Neural cell (in vitro differentiated cells): ENCODE measurements around the gene MT1H. TPM values are rescaled to one million over a fixed set of nuclear protein-coding genes. Genes with fewer than 3 reads are reported as not detected.

Source experiments
- H2AFZ ChIP-seq: fragments of 200-600, 300-800 bp; sonication (generic), shearing (Covaris generic); 2 replicates; pipeline ENCODE4 v1.6.0; 2014; ENCODE audit warnings: low read depth, mild to moderate bottlenecking, antibody characterized with exemption, low read length, moderate library complexity
- H3F3A ChIP-seq: fragments of 200-600 bp; shearing (Covaris generic); 2 replicates; pipeline ENCODE4 v1.6.1; 2016; ENCODE audit warnings: mild to moderate bottlenecking, moderate library complexity, mixed read lengths, antibody characterized with exemption, low read length; ENCODE audit not compliant: insufficient read depth, poor library complexity, severe bottlenecking
- H3K27ac ChIP-seq: fragments of 200-600, 300-800 bp; sonication (generic), shearing (Covaris generic); 2 replicates; pipeline ENCODE4 v1.5.1; 2014; ENCODE audit warnings: mild to moderate bottlenecking, low read length, moderate library complexity
- H3K27me3 ChIP-seq: fragments of 300-800, 200-600 bp; sonication (generic), shearing (Covaris generic); 2 replicates; pipeline ENCODE4 v1.6.0; 2014; ENCODE audit warnings: mild to moderate bottlenecking, low read depth, low read length, moderate library complexity; ENCODE audit not compliant: insufficient read depth
- H3K36me3 ChIP-seq: fragments of 300-800, 200-600 bp; sonication (generic), shearing (Covaris generic); 2 replicates; pipeline ENCODE4 v1.5.1; 2014; ENCODE audit warnings: mild to moderate bottlenecking, antibody characterized with exemption, low read length, moderate library complexity; ENCODE audit not compliant: insufficient read depth
- H3K4me2 ChIP-seq: fragments of 300-800, 200-600 bp; sonication (generic), shearing (Covaris generic); 2 replicates; pipeline ENCODE4 v1.6.0; 2014; ENCODE audit warnings: mild to moderate bottlenecking, low read length
- H3K4me3 ChIP-seq: fragments of 300-800, 200-600 bp; sonication (generic), shearing (Covaris generic); 2 replicates; pipeline ENCODE4 v1.5.1; 2014; ENCODE audit warnings: mild to moderate bottlenecking, low read length, moderate library complexity
- H3K79me2 ChIP-seq: fragments of 200-600 bp; shearing (Covaris generic); replicated peaks from 2 replicates; pipeline ENCODE4 v1.6.0; 2014; ENCODE audit warnings: mild to moderate bottlenecking, low read length, moderate library complexity; ENCODE audit not compliant: insufficient read depth
- H3K9ac ChIP-seq: fragments of 300-800, 200-600 bp; sonication (generic), shearing (Covaris generic); 2 replicates; pipeline ENCODE4 v1.6.1; 2016; ENCODE audit warnings: mild to moderate bottlenecking, low read length, mixed read lengths
- H3K9me2 ChIP-seq: fragments of 200-600 bp; shearing (Covaris generic); 2 replicates; pipeline ENCODE4 v1.6.1; 2016; ENCODE audit warnings: mild to moderate bottlenecking, low read length, mixed read lengths; ENCODE audit not compliant: insufficient read depth
- H3K9me3 ChIP-seq: fragments of 200-600, 300-800 bp; sonication (generic), shearing (Covaris generic); 2 replicates; pipeline ENCODE4 v1.6.1; 2016; ENCODE audit warnings: mild to moderate bottlenecking, mixed run types, low read length, moderate library complexity, mixed read lengths
- H4K20me1 ChIP-seq: fragments of 200-600 bp; shearing (Covaris generic); 2 replicates; pipeline ENCODE4 v1.6.1; 2016; ENCODE audit warnings: mild to moderate bottlenecking, mixed run types; ENCODE audit not compliant: insufficient read depth
- CTCF ChIP-seq: fragments of 450-650 bp; IDR thresholded peaks from 2 replicates; pipeline ENCODE4 v1.5.1; 2014; ENCODE audit warnings: antibody characterized with exemption, mild to moderate bottlenecking, moderate library complexity; ENCODE audit not compliant: poor library complexity, severe bottlenecking
- EP300 ChIP-seq: fragments of 450-650 bp; conservative IDR thresholded peaks from 2 replicates; pipeline ENCODE4 v1.6.1; 2014; ENCODE audit warnings: antibody characterized with exemption, mild to moderate bottlenecking, moderate library complexity; ENCODE audit not compliant: poor library complexity, severe bottlenecking
- EZH2 ChIP-seq: fragments of 200-600, 300-800 bp; shearing (Covaris generic), sonication (generic); IDR thresholded peaks from 2 replicates; pipeline ENCODE4 v1.6.1; 2014; ENCODE audit warnings: antibody characterized with exemption, low read length, borderline replicate concordance, mild to moderate bottlenecking; ENCODE audit not compliant: insufficient read depth, poor library complexity, severe bottlenecking
- MXI1 ChIP-seq: fragments of 450-650 bp; conservative IDR thresholded peaks from 2 replicates; pipeline ENCODE4 v1.6.1; 2014; ENCODE audit warnings: antibody characterized with exemption, mild to moderate bottlenecking; ENCODE audit not compliant: poor library complexity, severe bottlenecking
- RAD21 ChIP-seq: fragments of 450-650 bp; conservative IDR thresholded peaks from 2 replicates; pipeline ENCODE4 v1.6.1; 2014; ENCODE audit warnings: antibody characterized with exemption, mild to moderate bottlenecking, moderate library complexity
- polyA plus RNA-seq: library from polyadenylated mRNA; depleted of rRNA; stranded (reverse); fragments of >200 nt; gene quantifications from 2 replicates; pipeline ENCODE4 v1.2.3, GENCODE V29; 2014
- TF ChIP-seq, protein P1 (sequence below): IDR thresholded peaks from 2 replicates; pipeline ENCODE4 v1.6.1; 2012; ENCODE audit warnings: borderline replicate concordance

The MT1H gene
- polyA plus RNA-seq, 1 donor from 2014 or later = not detected

DNA sequence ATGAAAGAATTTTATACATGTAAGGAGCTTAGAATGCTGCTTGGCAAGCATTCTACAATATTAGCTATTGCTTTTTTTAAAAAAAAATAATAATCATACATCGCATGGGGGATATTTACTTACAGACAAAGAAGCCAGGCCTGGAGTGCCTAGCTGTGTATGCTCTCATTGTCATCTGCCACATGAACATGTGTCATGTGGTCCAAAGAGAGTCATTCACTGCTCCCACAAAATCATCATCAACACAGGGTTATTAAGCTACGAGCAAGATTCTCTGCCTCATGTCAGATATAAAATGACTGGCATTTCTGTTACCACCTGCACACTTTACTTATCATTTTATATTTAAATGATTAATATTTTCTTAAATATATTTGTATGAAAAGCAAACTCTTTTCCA lies 46.0 kb upstream of the MT1H start:
- H3K9me3 ChIP-seq = no peaks in the 10 kb centered on the region
- no peaks in the 10 kb centered on the region for H3K79me2 ChIP-seq
- H3K27ac ChIP-seq = no peak overlapping the region
- H4K20me1 ChIP-seq = no peaks in the 10 kb centered on the region
- peaks cover 69% of the 10 kb centered on the region for H3K27me3 ChIP-seq
- TF ChIP-seq, protein P1, sequence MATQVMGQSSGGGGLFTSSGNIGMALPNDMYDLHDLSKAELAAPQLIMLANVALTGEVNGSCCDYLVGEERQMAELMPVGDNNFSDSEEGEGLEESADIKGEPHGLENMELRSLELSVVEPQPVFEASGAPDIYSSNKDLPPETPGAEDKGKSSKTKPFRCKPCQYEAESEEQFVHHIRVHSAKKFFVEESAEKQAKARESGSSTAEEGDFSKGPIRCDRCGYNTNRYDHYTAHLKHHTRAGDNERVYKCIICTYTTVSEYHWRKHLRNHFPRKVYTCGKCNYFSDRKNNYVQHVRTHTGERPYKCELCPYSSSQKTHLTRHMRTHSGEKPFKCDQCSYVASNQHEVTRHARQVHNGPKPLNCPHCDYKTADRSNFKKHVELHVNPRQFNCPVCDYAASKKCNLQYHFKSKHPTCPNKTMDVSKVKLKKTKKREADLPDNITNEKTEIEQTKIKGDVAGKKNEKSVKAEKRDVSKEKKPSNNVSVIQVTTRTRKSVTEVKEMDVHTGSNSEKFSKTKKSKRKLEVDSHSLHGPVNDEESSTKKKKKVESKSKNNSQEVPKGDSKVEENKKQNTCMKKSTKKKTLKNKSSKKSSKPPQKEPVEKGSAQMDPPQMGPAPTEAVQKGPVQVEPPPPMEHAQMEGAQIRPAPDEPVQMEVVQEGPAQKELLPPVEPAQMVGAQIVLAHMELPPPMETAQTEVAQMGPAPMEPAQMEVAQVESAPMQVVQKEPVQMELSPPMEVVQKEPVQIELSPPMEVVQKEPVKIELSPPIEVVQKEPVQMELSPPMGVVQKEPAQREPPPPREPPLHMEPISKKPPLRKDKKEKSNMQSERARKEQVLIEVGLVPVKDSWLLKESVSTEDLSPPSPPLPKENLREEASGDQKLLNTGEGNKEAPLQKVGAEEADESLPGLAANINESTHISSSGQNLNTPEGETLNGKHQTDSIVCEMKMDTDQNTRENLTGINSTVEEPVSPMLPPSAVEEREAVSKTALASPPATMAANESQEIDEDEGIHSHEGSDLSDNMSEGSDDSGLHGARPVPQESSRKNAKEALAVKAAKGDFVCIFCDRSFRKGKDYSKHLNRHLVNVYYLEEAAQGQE = no peak
- TF ChIP-seq EZH2 (no peak), EP300 (no peak)
- no peaks in the 10 kb centered on the region for H3K36me3 ChIP-seq
- no peak overlapping the region for H3K4me3 ChIP-seq
- H3K4me2 ChIP-seq = no peak overlapping the region
- no peak overlapping the region for H3K9ac ChIP-seq
- no peaks in the 10 kb centered on the region for H3F3A ChIP-seq
- no peak overlapping the region for H2AFZ ChIP-seq
- no peaks in the 10 kb centered on the region for H3K9me2 ChIP-seq

- H3K4me2 ChIP-seq = peak within 1 kb of the TSS; percentile 28
- no peak within 1 kb of the TSS for H3K27ac ChIP-seq
- no peak for TF ChIP-seq EP300
- no peak for TF ChIP-seq MXI1
- peak; percentile 20 for TF ChIP-seq EZH2
- TF ChIP-seq CTCF = no peak
- TF ChIP-seq RAD21 = no peak
Measured at GRCh38 chr16:56625140-56625942, 44.3 kb upstream of the MT1H start, which contains the start of gene MT1E. MT1E (plus strand) TSS chr16:56625781; CDS start chr16:56625852, 71 bp downstream.

More at GRCh38 chr16:56625140-56625942, 44.3 kb upstream of the MT1H start, which contains the start of gene MT1E:
- Histone ChIP-seq H3K27me3 (peaks cover 69% of the 10 kb centered on the region), H3F3A (no peaks in the 10 kb centered on the region), H3K4me3 (peak within 1 kb of the TSS; percentile 65), H3K9me2 (no peaks in the 10 kb centered on the region), H3K79me2 (no peaks in the 10 kb centered on the region), H3K36me3 (no peaks in the 10 kb centered on the region), H3K9me3 (no peaks in the 10 kb centered on the region), H3K9ac (no peak within 1 kb of the TSS), H4K20me1 (no peaks in the 10 kb centered on the region), H2AFZ (no peak within 1 kb of the TSS)
